CD4-positive, alpha-beta T cell treated with Interleukin-4 for 4 hours (primary cell): ENCODE data around the gene HOXB8.
A peak's percentile ranks its signal among the peaks of the same experiment; 100 is the strongest.

Experiments used
- DNase-seq: peaks from one replicate; pipeline ENCODE4 v3.0.0-alpha.2; 2020

Gene HOXB8

GRCh38 chr17:48637323-48638260 is 22.5 kb upstream of the HOXB8 start:
- no peak for DNase-seq

- DNase-seq, result peak; percentile 49
Observed at GRCh38 chr17:48636177-48637018, 21.3 kb upstream of the HOXB8 start.

GRCh38 chr17:48634493-48635208 is 19.6 kb upstream of the HOXB8 start:
- no peak for DNase-seq

- DNase-seq, result no peak
Observed at GRCh38 chr17:48633266-48633677, 18.2 kb upstream of the HOXB8 start.

GRCh38 chr17:48632579-48633265 is 17.6 kb upstream of the HOXB8 start:
- no peak for DNase-seq

- DNase-seq, result no peak
Observed at GRCh38 chr17:48631693-48632578, 16.8 kb upstream of the HOXB8 start.

GRCh38 chr17:48630925-48631692 is 16.0 kb upstream of the HOXB8 start:
- no peak for DNase-seq

GRCh38 chr17:48630009-48630924 is 15.2 kb upstream of the HOXB8 start:
- DNase-seq, result no peak

- no peak for DNase-seq
Observed at GRCh38 chr17:48629411-48629759, 14.3 kb upstream of the HOXB8 start.

- DNase-seq, result no peak
Observed at GRCh38 chr17:48628649-48629410, 13.7 kb upstream of the HOXB8 start.

- no peak for DNase-seq
Observed at GRCh38 chr17:48627623-48628521, 12.8 kb upstream of the HOXB8 start.

- DNase-seq, result no peak
Observed at GRCh38 chr17:48627118-48627597, 12.1 kb upstream of the HOXB8 start.

GRCh38 chr17:48626245-48627117 is 11.4 kb upstream of the HOXB8 start, which contains the start of gene HOXB9:
Gene HOXB9, minus strand, starts transcription at chr17:48626358. Its CDS starts 89 bp downstream, at chr17:48626269.
- DNase-seq, result no peak

GRCh38 chr17:48625495-48626244 is 10.6 kb upstream of the HOXB8 start:
- DNase-seq, result no peak
